Measurements from ENCODE around the gene PRKAG2.
"Not testable (repeated sequence)": the region's sequence is repeated elsewhere in the genome, so short reads cannot be mapped to it uniquely, and the experiment has no call there.

- not testable (repeated sequence) for TF ChIP-seq CTCF (IDR thresholded peaks at IDR 0.05); POLR2AphosphoS5 (IDR thresholded peaks at IDR 0.05); EP300 (IDR thresholded peaks at IDR 0.05; ENCODE audit: low read depth)
Measured at GRCh38 chr7:151748021-151748420, 128.9 kb downstream of the PRKAG2 start.

Measured in transverse colon (tissue), 4 donors.